Stimulated activated memory B cell treated with anti-CD40 and anti-IgM and Interleukin-4, amounts not matched to agents 10 μg/mL and 1 μg/mL and 100 μg/mL, for 72 hours (primary cell): ENCODE results near the gene ZNF618.

Experiments
- ATAC-seq: fragments of 150-1000 bp; cut with Tn5 transposase; 2 replicates; pipeline ENCODE4 v1.10.0; 2021
- H3K27ac Mint-ChIP-seq: one replicate; pipeline ENCODE4 v1.8.0; 2022; ENCODE audit warnings: mild to moderate bottlenecking, mixed read lengths
- H3K27me3 Mint-ChIP-seq: one replicate; pipeline ENCODE4 v1.8.0; 2022; ENCODE audit warnings: mixed read lengths
- H3K36me3 Mint-ChIP-seq: one replicate; pipeline ENCODE4 v1.8.0; 2022; ENCODE audit warnings: mixed read lengths
- H3K4me1 Mint-ChIP-seq: one replicate; pipeline ENCODE4 v1.8.0; 2022; ENCODE audit warnings: mixed read lengths
- H3K4me3 Mint-ChIP-seq: one replicate; pipeline ENCODE4 v1.8.0; 2022; ENCODE audit warnings: mild to moderate bottlenecking, moderate library complexity, mixed read lengths
- H3K9me3 Mint-ChIP-seq: one replicate; pipeline ENCODE4 v1.8.0; 2022; ENCODE audit warnings: mixed read lengths

Gene ZNF618

DNA sequence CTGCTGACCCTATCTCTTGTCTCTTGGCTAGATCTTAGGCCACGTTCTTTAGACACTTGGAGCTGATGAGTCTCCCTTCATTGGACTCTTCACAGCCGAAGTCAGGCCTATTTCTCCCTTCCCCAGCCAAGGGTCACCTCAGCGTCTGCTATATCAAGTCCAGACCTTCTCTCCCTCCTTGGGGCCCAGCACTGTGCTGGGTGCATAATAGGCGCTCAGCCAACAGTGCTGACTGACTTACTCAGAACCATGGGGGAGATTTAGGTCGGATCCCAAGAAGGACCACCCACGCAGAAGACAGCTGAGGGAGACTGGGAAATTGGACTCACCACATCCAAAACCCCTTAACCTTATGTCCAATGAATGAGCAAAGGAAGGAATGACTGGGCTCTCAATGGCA, 207.6 kb downstream of the ZNF618 start:
- no peaks in the 10 kb centered on the region for H3K9me3 Mint-ChIP-seq
- no peak overlapping the region for H3K4me3 Mint-ChIP-seq
- no peaks in the 10 kb centered on the region for H3K4me1 Mint-ChIP-seq
- peaks cover 17% of the 10 kb centered on the region for H3K27me3 Mint-ChIP-seq
- no peak overlapping the region for H3K27ac Mint-ChIP-seq
- ATAC-seq = no peak
- H3K36me3 Mint-ChIP-seq = no peaks in the 10 kb centered on the region

DNA sequence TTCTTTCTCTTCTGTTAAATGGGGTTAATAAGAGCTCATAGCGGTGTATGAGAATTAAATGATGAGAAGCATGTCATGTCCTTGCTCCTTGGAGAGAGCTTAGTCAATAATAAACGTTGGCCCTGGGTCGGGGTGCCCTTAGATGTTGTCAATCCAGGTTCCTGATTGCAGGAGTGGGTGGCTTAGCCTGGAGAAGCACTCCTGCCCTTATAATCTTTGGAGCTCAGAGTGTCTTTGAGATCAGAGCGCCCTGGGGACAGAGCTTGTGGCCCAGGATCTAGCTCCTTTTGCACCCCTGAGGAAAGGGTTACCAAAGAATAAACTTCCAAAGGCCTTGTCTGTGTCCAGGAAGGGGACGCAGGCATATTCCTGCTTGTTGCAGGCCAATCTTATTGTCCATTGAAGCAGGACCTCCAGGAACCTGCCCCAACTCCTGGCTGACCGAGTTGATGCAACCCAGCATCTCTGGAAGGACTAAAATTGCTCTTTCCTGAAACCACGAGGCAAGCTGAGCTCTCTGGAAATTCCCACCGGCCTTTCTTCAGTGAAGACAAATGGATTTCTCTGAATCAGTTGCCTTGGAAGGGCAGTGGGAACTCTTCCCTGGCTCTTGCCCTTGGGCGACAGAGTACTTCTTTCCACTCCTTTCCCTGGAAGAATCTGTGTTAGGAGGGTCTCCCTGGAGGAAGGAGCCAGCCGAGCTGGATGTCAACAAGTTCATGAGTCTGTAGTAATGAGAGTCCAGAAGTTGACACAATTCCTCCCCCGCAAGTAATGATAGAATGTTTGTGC, 208.4 kb downstream of the ZNF618 start:
- H3K27ac Mint-ChIP-seq = no peak overlapping the region
- peaks cover 21% of the 10 kb centered on the region for H3K27me3 Mint-ChIP-seq
- H3K36me3 Mint-ChIP-seq = no peaks in the 10 kb centered on the region
- H3K4me1 Mint-ChIP-seq = no peaks in the 10 kb centered on the region
- H3K4me3 Mint-ChIP-seq = no peak overlapping the region
- H3K9me3 Mint-ChIP-seq = no peaks in the 10 kb centered on the region
- ATAC-seq = no peak

DNA sequence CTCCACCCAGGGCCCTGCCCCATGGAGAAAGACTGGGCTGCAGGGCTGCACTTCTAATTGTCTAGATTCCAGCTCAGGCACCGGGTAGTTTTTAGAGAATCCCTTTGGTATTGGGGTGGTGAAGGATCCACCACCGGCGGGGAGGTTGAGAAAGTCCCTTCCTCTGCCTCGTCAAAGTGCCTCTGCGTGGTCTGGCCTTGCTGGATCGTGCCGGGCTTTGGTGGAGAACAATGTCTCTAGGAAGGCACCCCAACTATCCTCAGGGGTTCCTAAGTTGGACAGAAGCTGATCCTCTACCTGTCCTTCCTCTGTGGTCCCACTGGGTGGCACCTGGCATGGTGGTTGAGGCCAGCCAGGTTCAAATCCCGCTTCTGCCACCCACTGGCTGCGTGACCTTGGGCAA, 209.3 kb downstream of the ZNF618 start:
- H3K27ac Mint-ChIP-seq = no peak overlapping the region
- H3K4me3 Mint-ChIP-seq = no peak overlapping the region
- no peaks in the 10 kb centered on the region for H3K4me1 Mint-ChIP-seq
- no peak for ATAC-seq
- peaks cover 30% of the 10 kb centered on the region for H3K27me3 Mint-ChIP-seq
- no peaks in the 10 kb centered on the region for H3K36me3 Mint-ChIP-seq
- no peaks in the 10 kb centered on the region for H3K9me3 Mint-ChIP-seq

DNA sequence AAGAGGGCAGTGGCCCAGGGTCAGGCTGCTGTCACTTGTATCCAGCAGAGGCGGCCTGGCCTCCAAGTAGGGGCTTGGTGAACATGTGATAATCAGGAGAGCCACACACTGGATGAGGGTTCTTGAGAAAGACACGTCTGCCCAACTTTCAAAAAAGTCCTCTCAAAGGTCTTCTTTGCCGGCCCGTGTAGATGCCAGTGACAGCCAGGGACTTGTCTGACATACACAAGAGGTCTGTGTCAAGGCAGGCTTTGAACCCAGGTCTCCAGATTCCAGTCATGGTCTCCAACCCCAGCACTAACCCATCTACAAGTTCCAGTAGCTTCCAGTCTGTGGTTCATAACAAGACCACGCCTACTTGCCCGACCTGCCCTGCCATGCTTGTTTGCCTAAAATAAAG, 209.9 kb downstream of the ZNF618 start:
- no peaks in the 10 kb centered on the region for H3K9me3 Mint-ChIP-seq
- H3K27me3 Mint-ChIP-seq = peaks cover 35% of the 10 kb centered on the region
- H3K4me1 Mint-ChIP-seq = no peaks in the 10 kb centered on the region
- ATAC-seq = no peak
- no peaks in the 10 kb centered on the region for H3K36me3 Mint-ChIP-seq
- no peak overlapping the region for H3K27ac Mint-ChIP-seq
- no peak overlapping the region for H3K4me3 Mint-ChIP-seq

DNA sequence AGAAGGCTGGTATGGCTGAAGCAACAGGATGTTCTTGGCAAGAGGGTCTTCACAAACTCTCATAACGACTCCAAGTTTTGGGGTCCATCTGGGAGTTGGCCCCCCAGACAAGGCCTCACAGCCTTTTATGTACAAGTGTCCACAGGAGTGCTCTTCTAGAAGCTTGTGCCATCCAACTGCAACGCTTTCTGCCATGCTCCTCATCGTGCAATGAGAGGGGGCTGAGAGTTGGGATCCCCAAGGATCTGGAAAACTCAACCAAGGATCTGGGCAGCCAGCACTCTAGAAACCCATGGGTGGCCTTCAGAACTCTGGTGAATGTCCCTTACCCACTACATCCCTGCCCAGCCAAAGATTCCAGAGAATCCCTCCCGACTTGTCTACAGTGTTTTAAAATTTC, 210.5 kb downstream of the ZNF618 start:
- H3K36me3 Mint-ChIP-seq = no peaks in the 10 kb centered on the region
- H3K4me1 Mint-ChIP-seq = no peaks in the 10 kb centered on the region
- H3K27me3 Mint-ChIP-seq = peaks cover 29% of the 10 kb centered on the region
- H3K9me3 Mint-ChIP-seq = no peaks in the 10 kb centered on the region
- H3K4me3 Mint-ChIP-seq = no peak overlapping the region
- no peak overlapping the region for H3K27ac Mint-ChIP-seq
- ATAC-seq = no peak

DNA sequence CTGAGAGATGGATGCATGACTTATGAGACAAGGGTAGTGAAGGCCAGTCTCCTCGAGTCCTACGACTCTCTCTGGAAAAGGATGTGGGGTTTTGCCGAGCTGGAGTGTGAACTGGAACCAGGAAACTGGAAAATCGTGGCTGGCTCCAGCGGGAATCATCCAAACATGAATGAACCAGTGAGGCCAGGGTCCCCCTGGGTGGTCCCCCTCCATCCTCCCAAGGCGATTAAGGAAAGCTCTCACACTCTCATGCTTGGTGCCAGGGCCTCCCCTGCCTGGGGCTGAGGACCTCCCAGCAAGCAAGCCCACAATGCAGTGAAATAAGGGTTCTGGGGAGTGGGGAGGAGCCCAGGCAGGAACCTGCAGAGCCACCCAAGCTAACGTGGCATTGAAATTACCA, 211.6 kb downstream of the ZNF618 start:
- H3K4me1 Mint-ChIP-seq = no peaks in the 10 kb centered on the region
- H3K36me3 Mint-ChIP-seq = no peaks in the 10 kb centered on the region
- no peak overlapping the region for H3K4me3 Mint-ChIP-seq
- H3K27ac Mint-ChIP-seq = no peak overlapping the region
- peaks cover 18% of the 10 kb centered on the region for H3K27me3 Mint-ChIP-seq
- no peaks in the 10 kb centered on the region for H3K9me3 Mint-ChIP-seq
- ATAC-seq = no peak

DNA sequence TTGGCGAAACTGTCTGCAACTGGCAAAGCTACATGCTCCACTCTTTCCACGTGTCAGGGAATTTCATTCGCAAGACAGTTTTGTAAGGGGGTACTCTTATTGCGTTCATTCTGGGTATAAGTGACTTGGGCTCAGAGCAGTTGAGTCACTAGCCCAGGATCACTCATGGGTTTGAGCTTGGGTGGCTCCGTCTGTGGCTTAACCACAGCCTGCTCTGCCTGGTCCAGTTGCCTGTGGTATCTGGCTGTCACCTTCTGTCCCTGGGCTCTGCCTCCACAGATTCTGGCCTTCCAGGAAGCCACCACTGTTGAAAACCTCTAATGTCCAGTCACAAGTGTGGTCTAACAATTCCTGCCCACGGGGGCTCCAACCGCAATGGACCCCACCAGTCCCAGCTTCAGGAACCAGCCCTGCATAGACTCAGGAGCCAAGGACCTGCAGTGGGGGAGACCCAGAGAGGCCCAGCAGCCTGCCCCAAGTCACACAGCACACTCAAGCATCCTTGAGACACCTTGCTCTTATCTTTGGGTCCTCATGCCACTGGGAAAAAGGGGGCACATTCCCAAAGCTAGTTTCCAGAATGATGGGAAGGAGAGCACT, 212.6 kb downstream of the ZNF618 start:
- no peaks in the 10 kb centered on the region for H3K4me1 Mint-ChIP-seq
- no peak overlapping the region for H3K4me3 Mint-ChIP-seq
- ATAC-seq = no peak
- H3K36me3 Mint-ChIP-seq = no peaks in the 10 kb centered on the region
- no peaks in the 10 kb centered on the region for H3K9me3 Mint-ChIP-seq
- no peak overlapping the region for H3K27ac Mint-ChIP-seq
- peaks cover 18% of the 10 kb centered on the region for H3K27me3 Mint-ChIP-seq

DNA sequence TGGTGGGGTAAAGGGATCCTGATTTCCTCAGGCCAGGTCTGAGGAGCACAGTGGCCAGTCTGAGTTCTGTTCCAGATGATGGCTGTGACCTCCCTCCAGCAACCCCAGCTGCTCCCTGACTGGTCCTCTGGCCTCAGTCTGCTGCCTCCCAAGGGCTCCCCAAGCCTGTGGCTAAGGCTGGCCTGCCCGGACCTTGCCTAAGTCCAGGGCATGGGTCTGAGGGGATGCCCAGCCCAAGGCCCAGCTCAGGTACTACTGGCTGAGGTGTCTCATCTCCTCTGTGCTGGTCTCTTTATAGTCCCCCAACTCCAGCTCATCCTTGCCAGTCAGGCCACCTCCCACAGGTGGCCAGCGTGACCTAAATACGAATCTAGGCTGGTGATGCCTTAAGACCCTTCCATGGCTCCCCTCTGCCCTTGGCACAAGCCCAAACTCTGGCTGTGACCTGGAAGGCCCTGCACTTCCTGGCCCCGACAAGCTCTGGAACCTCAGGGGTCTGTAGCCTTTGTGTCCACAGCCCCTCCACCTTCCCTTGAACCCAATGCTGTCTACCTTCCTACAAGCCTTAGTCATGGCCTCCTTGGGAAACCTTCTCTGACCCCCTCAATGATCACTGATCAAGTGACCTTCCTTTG, 213.2 kb downstream of the ZNF618 start:
- H3K27ac Mint-ChIP-seq = no peak overlapping the region
- peaks cover 20% of the 10 kb centered on the region for H3K27me3 Mint-ChIP-seq
- no peak overlapping the region for H3K4me3 Mint-ChIP-seq

DNA sequence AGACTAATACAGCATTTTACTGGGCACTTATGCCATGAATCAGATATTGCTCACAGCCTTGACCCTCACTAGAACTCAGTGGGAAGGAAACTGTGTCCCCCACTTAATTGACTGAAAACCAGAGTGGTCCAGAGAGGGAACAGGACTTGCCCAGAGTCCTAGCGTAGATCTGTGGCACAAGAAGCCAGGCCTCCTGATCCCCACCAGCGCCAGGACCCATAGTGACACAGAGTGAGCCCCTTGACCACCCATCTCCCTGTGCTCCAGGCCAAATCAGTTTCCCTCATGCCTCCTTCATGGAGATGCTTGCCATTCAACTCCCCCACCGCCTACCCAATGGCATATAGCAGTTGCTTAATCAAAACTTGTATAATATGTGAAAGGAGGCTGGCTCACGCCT, 214.7 kb downstream of the ZNF618 start:
- no peaks in the 10 kb centered on the region for H3K36me3 Mint-ChIP-seq
- H3K27me3 Mint-ChIP-seq = peaks cover 35% of the 10 kb centered on the region
- no peak overlapping the region for H3K27ac Mint-ChIP-seq
- no peak for ATAC-seq
- H3K4me3 Mint-ChIP-seq = no peak overlapping the region
- H3K9me3 Mint-ChIP-seq = no peaks in the 10 kb centered on the region
- H3K4me1 Mint-ChIP-seq = no peaks in the 10 kb centered on the region

More for the DNA sequence above, 213.2 kb downstream of the ZNF618 start:
- Mint-ChIP-seq H3K9me3 (no peaks in the 10 kb centered on the region), H3K4me1 (no peaks in the 10 kb centered on the region), H3K36me3 (no peaks in the 10 kb centered on the region)
- ATAC-seq = no peak

DNA sequence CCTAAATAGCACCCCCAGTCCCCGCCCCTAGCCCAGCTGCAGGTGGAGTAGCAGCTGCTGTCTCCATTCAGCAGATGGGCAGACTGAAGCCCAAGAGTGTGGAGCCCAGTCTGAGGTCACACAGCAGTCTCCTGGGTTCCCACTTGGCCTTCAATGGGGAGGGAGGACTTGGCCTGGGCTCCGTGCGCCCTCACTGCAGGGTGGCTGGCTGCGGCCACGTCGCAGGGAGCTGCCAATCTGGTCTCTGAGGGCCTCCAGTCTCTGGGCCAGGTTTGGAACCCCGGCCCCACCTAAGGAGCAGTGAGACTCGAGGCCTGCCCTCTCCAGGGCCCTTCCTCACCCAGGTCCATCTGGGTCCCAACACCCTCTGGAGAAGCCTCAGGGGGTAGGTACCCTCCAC, 215.6 kb downstream of the ZNF618 start:
- Mint-ChIP-seq H3K9me3 (no peaks in the 10 kb centered on the region), H3K27me3 (peaks cover 44% of the 10 kb centered on the region), H3K4me3 (no peak overlapping the region), H3K36me3 (no peaks in the 10 kb centered on the region), H3K4me1 (peaks cover 6% of the 10 kb centered on the region), H3K27ac (no peak overlapping the region)
- no peak for ATAC-seq

DNA sequence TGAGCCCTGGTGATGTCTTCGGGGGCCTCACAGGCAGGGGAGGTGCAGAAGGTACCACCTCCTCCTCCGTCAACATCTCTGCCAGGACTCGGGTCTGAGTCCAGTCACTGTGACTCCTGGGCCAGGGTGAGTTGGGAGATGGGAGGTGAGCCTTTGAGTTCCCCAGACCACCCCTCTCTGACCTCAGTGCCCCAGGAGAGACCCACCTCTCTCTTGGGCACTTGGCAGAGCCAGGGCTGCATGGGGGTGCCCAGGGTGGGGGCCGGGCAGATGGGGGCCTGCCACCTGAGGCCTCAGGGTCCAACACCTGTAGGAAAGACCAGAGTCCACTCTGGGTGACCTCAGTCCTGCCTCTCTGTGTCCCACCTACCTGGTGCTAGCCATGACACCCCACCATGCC, 216.2 kb downstream of the ZNF618 start:
- H3K4me1 Mint-ChIP-seq = peaks cover 13% of the 10 kb centered on the region
- H3K27ac Mint-ChIP-seq = no peak overlapping the region
- H3K27me3 Mint-ChIP-seq = peaks cover 50% of the 10 kb centered on the region

DNA sequence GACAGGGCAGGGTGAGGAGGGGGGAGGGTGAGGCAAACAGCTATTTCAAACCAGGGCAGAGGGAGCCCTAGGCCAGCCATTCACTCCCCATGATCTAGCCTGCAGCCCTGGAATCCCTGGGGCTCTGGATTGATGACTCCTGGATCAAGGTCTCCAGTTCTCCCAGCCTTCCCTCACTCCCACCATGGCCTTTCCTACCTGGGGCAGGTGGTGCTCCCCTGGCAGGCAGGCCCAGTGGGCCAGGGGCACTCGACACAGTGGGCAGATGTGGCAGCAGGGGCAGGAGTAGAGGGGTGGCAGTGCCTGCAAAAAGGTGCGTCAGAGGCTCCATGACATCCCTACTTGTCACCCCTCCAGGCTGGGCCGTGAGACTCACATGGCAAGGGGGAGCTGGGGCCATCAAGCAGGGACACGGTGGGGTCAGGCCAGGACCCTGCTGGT, 216.9 kb downstream of the ZNF618 start:
- Mint-ChIP-seq H3K27ac (no peak overlapping the region), H3K4me1 (peaks cover 17% of the 10 kb centered on the region), H3K9me3 (no peaks in the 10 kb centered on the region), H3K36me3 (no peaks in the 10 kb centered on the region), H3K4me3 (no peak overlapping the region), H3K27me3 (peaks cover 56% of the 10 kb centered on the region)
- no peak for ATAC-seq

More for the DNA sequence above, 216.2 kb downstream of the ZNF618 start:
- no peak for ATAC-seq
- H3K36me3 Mint-ChIP-seq = no peaks in the 10 kb centered on the region
- no peak overlapping the region for H3K4me3 Mint-ChIP-seq
- H3K9me3 Mint-ChIP-seq = no peaks in the 10 kb centered on the region

DNA sequence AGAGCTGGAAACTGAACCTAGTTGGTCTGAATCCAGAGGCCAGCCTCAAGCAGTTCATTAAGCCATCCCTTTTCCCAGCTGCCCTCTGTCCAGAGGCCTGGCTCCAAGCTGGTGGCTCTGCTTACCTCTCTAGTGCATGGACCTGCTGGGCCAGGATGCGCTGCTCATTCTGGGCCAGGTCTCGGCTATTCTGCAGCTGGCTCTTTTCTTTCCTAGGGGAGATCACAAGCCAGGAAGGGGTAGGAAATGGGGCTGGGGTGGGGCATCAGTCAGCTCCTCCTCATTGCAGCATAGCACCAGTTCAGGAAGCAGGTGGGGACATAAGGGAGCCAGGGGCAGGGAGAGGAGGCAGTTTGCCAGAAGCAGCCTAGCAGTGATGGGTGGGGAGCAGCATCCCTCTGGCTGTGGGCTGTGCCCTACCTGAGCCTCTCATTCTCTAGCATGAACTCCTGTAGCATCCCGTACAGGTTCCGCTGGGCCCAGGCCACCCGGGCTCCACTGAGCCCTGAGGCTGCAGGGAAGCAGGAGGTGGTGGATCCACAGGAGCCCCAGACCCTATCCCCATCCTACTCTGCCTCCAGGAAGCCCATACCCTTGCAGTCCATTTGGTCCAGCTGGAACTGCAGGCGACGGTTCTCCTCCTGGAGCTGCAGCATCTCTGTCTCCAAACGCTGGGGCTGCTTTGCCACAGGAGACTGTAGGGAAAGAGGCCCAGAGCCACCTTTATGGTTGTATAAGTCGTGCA, 217.8 kb downstream of the ZNF618 start:
- no peaks in the 10 kb centered on the region for H3K36me3 Mint-ChIP-seq
- no peak overlapping the region for H3K27ac Mint-ChIP-seq
- ATAC-seq = no peak
- peaks cover 17% of the 10 kb centered on the region for H3K4me1 Mint-ChIP-seq
- no peak overlapping the region for H3K4me3 Mint-ChIP-seq
- H3K9me3 Mint-ChIP-seq = no peaks in the 10 kb centered on the region
- H3K27me3 Mint-ChIP-seq = peaks cover 58% of the 10 kb centered on the region

DNA sequence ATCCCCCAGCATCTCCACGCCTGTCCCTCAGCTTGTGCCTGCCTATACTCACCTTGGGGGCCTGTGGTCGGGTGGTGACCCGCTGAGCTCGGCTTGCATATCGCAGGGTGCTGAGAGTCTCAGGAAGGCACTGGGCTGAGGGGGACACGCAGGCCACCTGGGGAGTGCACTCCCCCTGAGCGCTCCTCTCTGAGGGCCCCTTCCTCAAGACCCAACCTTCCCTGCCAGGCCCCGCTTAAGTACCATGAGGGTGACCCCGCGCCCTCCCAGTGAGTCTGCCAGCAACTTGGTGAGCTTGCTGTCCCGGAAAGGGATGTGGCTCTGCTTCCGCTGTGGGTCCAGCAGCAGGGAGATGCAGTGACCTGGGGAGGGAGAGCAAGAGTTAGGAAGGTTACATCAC, 218.9 kb downstream of the ZNF618 start:
- Mint-ChIP-seq H3K27me3 (peaks cover 58% of the 10 kb centered on the region), H3K9me3 (peaks cover 3% of the 10 kb centered on the region), H3K36me3 (no peaks in the 10 kb centered on the region), H3K4me3 (no peak overlapping the region), H3K27ac (no peak overlapping the region), H3K4me1 (peaks cover 17% of the 10 kb centered on the region)
- ATAC-seq = no peak

DNA sequence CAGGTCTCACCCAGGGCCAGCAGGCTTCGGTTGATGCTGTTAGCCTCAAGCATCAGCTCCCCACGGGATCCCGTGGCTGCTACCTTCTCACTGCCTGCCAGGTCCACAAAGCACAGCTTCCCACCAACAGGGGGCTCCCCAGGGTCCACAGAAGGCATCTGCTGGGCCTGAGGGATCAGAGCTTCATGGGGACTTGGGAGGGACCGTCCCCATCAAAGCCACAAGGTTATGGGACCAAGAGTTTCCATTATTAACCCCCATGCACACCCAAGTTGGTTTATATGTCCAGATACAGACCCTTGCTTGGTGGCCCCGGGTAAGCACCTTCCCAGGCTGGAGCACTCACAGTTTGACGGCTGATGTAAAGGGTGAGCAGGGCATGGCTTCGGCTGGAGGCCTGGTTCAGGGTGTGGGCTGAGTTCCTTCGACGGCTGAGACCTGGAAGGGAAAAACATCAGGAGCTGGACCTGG, 220.0 kb downstream of the ZNF618 start:
- peaks cover 48% of the 10 kb centered on the region for H3K27me3 Mint-ChIP-seq
- H3K36me3 Mint-ChIP-seq = no peaks in the 10 kb centered on the region
- no peak overlapping the region for H3K27ac Mint-ChIP-seq
- no peak for ATAC-seq
- H3K9me3 Mint-ChIP-seq = peaks cover 3% of the 10 kb centered on the region
- H3K4me1 Mint-ChIP-seq = peaks cover 17% of the 10 kb centered on the region
- H3K4me3 Mint-ChIP-seq = no peak overlapping the region
